ENCODE data around the gene DOCK2.

DOCK2 gene

GRCh38 chr5:169811680-169812079 lies 174.6 kb downstream of the DOCK2 start:
- DNase-seq (ENCODE audit: low spot score): no peak
- TF ChIP-seq, protein P1, sequence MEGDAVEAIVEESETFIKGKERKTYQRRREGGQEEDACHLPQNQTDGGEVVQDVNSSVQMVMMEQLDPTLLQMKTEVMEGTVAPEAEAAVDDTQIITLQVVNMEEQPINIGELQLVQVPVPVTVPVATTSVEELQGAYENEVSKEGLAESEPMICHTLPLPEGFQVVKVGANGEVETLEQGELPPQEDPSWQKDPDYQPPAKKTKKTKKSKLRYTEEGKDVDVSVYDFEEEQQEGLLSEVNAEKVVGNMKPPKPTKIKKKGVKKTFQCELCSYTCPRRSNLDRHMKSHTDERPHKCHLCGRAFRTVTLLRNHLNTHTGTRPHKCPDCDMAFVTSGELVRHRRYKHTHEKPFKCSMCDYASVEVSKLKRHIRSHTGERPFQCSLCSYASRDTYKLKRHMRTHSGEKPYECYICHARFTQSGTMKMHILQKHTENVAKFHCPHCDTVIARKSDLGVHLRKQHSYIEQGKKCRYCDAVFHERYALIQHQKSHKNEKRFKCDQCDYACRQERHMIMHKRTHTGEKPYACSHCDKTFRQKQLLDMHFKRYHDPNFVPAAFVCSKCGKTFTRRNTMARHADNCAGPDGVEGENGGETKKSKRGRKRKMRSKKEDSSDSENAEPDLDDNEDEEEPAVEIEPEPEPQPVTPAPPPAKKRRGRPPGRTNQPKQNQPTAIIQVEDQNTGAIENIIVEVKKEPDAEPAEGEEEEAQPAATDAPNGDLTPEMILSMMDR (IDR thresholded peaks at IDR 0.05; ENCODE audit: extremely low read depth, missing control alignments): no peak

GRCh38 chr5:169812786-169813185 lies 175.7 kb downstream of the DOCK2 start:
- TF ChIP-seq, protein P1 (IDR thresholded peaks at IDR 0.05; ENCODE audit: extremely low read depth, missing control alignments): no peak
- no peak for DNase-seq (ENCODE audit: low spot score)

DNA sequence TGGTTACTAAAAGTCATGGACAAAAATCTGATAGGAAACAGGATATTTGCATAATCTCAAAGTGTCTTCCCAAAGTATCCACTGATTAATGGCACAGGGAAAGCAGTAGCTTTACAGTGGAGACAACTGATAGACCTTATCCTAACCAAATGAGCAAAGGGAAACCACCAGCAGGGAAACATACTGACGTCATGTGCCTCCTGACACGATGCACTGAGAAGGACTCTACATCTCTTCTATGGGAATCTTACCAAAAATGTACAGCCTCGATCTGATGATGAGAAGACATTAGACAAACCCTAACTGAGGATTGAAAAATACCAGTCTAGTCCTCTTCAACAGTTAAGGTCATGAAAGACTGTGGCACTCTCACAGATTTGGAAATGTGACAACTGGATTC lies 177.0 kb downstream of the DOCK2 start:
- DNase-seq (ENCODE audit: low spot score): no peak
- TF ChIP-seq, protein P1 (IDR thresholded peaks at IDR 0.05; ENCODE audit: extremely low read depth, missing control alignments): no peak

GRCh38 chr5:169814522-169814921 lies 177.4 kb downstream of the DOCK2 start:
- TF ChIP-seq, protein P1 (IDR thresholded peaks at IDR 0.05; ENCODE audit: extremely low read depth, missing control alignments): no peak
- DNase-seq (ENCODE audit: low spot score): no peak

DNA sequence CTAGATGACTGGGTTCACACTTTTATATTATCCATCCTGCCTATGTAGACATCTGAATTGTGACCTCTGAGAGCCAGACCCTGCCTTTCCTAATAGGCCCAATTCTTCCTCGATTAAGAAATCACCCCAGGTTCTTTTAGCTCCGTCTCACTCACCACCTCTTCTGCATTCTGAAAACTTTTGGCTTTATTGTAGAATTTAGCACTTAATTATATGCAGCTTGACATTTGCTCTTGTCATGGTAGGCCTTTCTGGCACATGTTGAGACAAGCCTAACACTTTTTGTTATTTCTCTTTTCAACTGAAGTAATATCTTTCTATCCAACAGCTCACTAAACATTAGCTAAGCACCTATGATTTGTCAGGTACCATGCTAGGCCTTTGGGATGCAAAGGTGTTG lies 180.0 kb downstream of the DOCK2 start:
- no peak for DNase-seq (ENCODE audit: low spot score)
- TF ChIP-seq, protein P1 (IDR thresholded peaks at IDR 0.05; ENCODE audit: extremely low read depth, missing control alignments): no peak

DNA sequence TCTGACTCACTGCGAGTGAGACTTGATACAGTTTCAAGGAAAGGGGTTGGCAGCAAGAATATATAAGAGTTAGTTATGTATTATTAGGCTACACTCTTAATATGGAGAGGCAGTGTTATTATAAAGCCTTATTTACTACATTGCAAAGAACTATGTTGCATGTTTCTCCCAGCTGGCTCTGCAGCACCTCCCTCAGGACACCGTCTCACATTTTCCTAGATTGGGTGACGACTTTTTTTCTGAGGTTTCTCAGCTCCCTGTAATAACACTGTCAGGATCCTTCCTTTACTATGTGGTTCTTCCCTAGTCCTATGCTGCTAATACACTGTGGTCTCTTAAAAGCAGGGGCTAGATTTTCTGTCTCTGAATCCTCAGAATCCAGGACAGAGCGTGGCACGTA lies 189.5 kb downstream of the DOCK2 start:
- no peak for DNase-seq (ENCODE audit: low spot score)
- TF ChIP-seq, protein P1 (IDR thresholded peaks at IDR 0.05; ENCODE audit: extremely low read depth, missing control alignments): no peak

DNA sequence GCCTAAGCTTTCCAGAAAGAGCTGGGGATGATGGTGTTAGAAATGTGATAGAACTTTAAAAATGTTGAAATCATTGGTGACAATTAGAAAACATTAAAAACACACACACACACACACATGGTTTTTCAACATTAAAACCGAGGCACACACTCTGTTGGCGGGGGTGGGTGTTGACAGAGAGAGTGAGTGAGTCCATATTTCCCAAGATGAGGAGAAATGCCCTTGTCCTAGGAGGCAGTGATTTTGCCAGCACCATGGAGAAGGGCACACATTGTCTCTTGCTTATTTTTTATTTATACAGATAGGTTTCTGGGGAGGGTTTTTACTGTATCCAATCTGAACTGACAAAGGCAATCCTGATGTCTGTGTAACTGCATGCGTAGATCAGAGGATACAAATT lies 190.7 kb downstream of the DOCK2 start:
- DNase-seq (ENCODE audit: low spot score): no peak
- TF ChIP-seq, protein P1 (IDR thresholded peaks at IDR 0.05; ENCODE audit: extremely low read depth, missing control alignments): no peak
